Karpas-422 (cell line): ENCODE measurements around the gene MAP3K20. TPM values are rescaled to one million over a fixed set of nuclear protein-coding genes. Genes with fewer than 3 reads are reported as not detected.

Source experiments
- DNase-seq: peaks from one replicate; pipeline ENCODE4 v3.0.0-alpha.2; 2015
- H2AFZ ChIP-seq: fragments of 200-600 bp; sonication (generic); 2 replicates; pipeline ENCODE4 v1.6.1; 2014; ENCODE audit warnings: antibody characterized with exemption, low read length, mixed read lengths
- H3K27ac ChIP-seq: fragments of 200-600 bp; sonication (generic); 2 replicates; pipeline ENCODE4 v1.5.1; 2014; ENCODE audit warnings: mild to moderate bottlenecking, low read length, moderate library complexity
- H3K27me3 ChIP-seq: fragments of 200-600 bp; sonication (generic); 2 replicates; pipeline ENCODE4 v1.6.1; 2014; ENCODE audit warnings: low read length, mixed read lengths
- H3K36me3 ChIP-seq: fragments of 200-600 bp; sonication (generic); 2 replicates; pipeline ENCODE4 v1.6.1; 2014; ENCODE audit warnings: low read length, mixed read lengths; ENCODE audit not compliant: insufficient read depth
- H3K4me1 ChIP-seq: fragments of 200-600 bp; sonication (generic); 2 replicates; pipeline ENCODE4 v1.6.1; 2014; ENCODE audit warnings: mild to moderate bottlenecking, low read length, mixed read lengths
- H3K4me2 ChIP-seq: fragments of 200-600 bp; sonication (generic); 2 replicates; pipeline ENCODE4 v1.6.1; 2014; ENCODE audit warnings: low read length, low read depth, mild to moderate bottlenecking; ENCODE audit not compliant: poor library complexity, severe bottlenecking
- H3K4me3 ChIP-seq: fragments of 200-600 bp; sonication (generic); 2 replicates; pipeline ENCODE4 v1.5.1; 2014; ENCODE audit warnings: mild to moderate bottlenecking, antibody characterized with exemption, low read length, mixed read lengths
- H3K79me2 ChIP-seq: fragments of 200-600 bp; sonication (generic); 2 replicates; pipeline ENCODE4 v1.6.1; 2014; ENCODE audit warnings: mild to moderate bottlenecking, low read length, mixed read lengths
- H3K9ac ChIP-seq: fragments of 200-600 bp; sonication (generic); 2 replicates; pipeline ENCODE4 v1.6.0; 2014; ENCODE audit warnings: low read length
- H3K9me2 ChIP-seq: fragments of 200-600 bp; sonication (generic), shearing (Covaris generic); replicated peaks from 2 replicates; pipeline ENCODE4 v1.6.0; 2014; ENCODE audit warnings: mild to moderate bottlenecking, low read length, moderate library complexity; ENCODE audit not compliant: insufficient read depth
- H3K9me3 ChIP-seq: fragments of 300-700, 200-600 bp; sonication (generic); 2 replicates; pipeline ENCODE4 v1.6.1; 2014; ENCODE audit warnings: low read length, mixed read lengths
- H4K20me1 ChIP-seq: fragments of 200-600 bp; sonication (generic); 2 replicates; pipeline ENCODE4 v1.6.1; 2014; ENCODE audit warnings: mild to moderate bottlenecking, antibody characterized with exemption, low read length, low read depth; ENCODE audit not compliant: insufficient read depth
- total RNA-seq: library from RNA; depleted of rRNA; stranded (reverse); fragments of >200 nt; shearing (Covaris generic); gene quantifications from 2 replicates; pipeline ENCODE4 v1.2.3, GENCODE V29; 2014; ENCODE audit warnings: low replicate concordance

Gene MAP3K20
- total RNA-seq, 1 experiment from 2014 or later, result 0.34 TPM

- Histone ChIP-seq H3K9me3 (no peaks in the 10 kb centered on the region), H3K4me1 (no peaks in the 10 kb centered on the region), H4K20me1 (no peaks in the 10 kb centered on the region), H2AFZ (no peak overlapping the region), H3K4me2 (no peak overlapping the region), H3K79me2 (no peaks in the 10 kb centered on the region), H3K36me3 (no peaks in the 10 kb centered on the region), H3K9me2 (no peaks in the 10 kb centered on the region), H3K4me3 (no peak overlapping the region), H3K9ac (no peak overlapping the region), H3K27me3 (no peaks in the 10 kb centered on the region), H3K27ac (no peak overlapping the region)
- DNase-seq, result no peak
Measured at GRCh38 chr2:173231465-173231864, 155.8 kb downstream of the MAP3K20 start.

DNA sequence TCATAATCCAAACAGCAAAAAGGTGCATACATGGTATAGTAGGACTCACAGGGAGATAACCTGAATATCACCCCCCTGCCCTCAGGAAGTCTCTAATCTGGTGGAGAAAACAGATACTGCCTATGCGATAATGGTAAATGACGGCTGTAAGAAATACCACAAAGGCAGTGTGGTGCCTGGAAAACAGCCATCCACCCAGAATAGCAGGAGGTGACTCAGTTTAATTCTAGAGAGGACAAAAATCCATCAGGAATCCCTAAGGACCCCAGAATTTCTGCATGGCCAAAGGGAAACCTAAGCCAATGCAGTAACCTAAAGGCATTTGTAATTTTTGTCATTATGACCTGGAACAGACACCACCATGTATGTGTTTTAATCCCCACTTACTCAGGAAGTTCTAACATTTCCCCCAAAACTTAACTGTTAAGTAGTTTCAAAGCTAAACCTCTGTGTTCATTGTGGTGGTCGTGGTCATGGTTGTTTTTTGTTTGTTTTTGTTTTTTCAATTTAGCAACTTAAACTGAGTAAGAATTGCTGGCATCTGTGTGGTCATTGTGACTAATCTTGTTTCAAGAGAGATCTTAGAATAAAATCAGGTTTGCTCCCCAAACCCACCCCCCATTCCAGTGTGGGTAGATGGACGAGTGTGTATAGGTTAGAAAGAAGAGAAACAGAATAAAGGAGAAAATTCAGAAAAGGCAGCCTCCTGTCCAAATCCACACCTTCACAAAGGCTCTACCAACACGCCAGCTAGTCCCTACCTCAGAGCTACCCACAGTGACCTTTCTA is 157.5 kb downstream of the MAP3K20 start:
- Histone ChIP-seq H3K4me1 (no peaks in the 10 kb centered on the region), H3K27ac (no peak overlapping the region), H3K79me2 (no peaks in the 10 kb centered on the region), H2AFZ (no peak overlapping the region), H3K4me2 (no peak overlapping the region), H3K27me3 (no peaks in the 10 kb centered on the region), H3K9me2 (no peaks in the 10 kb centered on the region), H3K4me3 (no peak overlapping the region), H3K9me3 (no peaks in the 10 kb centered on the region), H3K9ac (no peak overlapping the region), H3K36me3 (no peaks in the 10 kb centered on the region), H4K20me1 (no peaks in the 10 kb centered on the region)
- no peak for DNase-seq

- no peak for DNase-seq
- Histone ChIP-seq H4K20me1 (no peaks in the 10 kb centered on the region), H3K79me2 (no peaks in the 10 kb centered on the region), H3K36me3 (no peaks in the 10 kb centered on the region), H3K27me3 (no peaks in the 10 kb centered on the region), H3K27ac (no peak overlapping the region), H3K4me2 (no peak overlapping the region), H3K4me1 (no peaks in the 10 kb centered on the region), H3K4me3 (no peak overlapping the region), H3K9ac (no peak overlapping the region), H2AFZ (no peak overlapping the region), H3K9me2 (no peaks in the 10 kb centered on the region), H3K9me3 (no peaks in the 10 kb centered on the region)
Measured at GRCh38 chr2:173235947-173236803, 160.5 kb downstream of the MAP3K20 start.

DNA sequence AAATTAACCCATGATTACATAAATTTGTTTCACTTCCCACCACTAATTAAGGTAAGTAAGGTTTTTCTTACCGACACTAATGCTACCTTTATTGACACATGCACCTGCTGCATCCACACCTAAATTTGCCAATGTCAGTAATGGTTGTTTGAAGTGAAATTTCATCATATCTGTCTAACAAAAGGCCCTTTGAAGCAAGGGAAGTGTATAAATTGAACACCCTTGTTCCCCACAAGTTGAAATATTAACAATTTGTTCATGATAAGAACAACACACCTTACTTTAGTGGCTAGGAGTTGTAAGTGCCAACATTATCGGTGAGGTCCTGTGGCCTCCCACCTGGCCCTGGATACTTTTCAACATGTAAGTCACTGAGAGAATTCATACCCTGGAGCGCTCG is 162.7 kb downstream of the MAP3K20 start:
- no peak overlapping the region for H2AFZ ChIP-seq

DNA sequence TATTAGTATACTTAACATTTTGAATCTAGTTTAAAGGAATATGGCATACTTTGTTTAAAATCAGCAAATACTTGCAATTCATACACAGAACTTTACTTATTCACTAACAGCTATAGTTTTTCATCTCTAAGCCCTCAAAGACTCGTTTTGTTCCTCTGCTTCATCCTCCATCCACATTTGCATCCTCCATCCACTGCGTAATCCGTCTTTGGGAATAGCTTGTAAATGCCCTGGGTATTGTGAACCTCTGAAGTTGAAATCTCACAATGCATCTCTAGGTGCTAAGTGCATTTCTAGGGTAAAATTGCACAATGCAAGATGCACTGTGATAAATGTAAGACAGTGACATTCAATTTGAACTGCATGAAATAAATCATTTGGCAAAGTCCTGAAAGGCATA is 163.2 kb downstream of the MAP3K20 start:
- DNase-seq, result no peak
- H3K27ac ChIP-seq, result no peak overlapping the region
- no peaks in the 10 kb centered on the region for H3K9me3 ChIP-seq
- no peak overlapping the region for H3K4me3 ChIP-seq
- H3K9ac ChIP-seq, result no peak overlapping the region
- no peak overlapping the region for H3K4me2 ChIP-seq
- H2AFZ ChIP-seq, result no peak overlapping the region
- H3K27me3 ChIP-seq, result no peaks in the 10 kb centered on the region
- no peaks in the 10 kb centered on the region for H4K20me1 ChIP-seq
- H3K9me2 ChIP-seq, result no peaks in the 10 kb centered on the region
- H3K36me3 ChIP-seq, result no peaks in the 10 kb centered on the region
- no peaks in the 10 kb centered on the region for H3K4me1 ChIP-seq
- no peaks in the 10 kb centered on the region for H3K79me2 ChIP-seq

More for the DNA sequence above, 162.7 kb downstream of the MAP3K20 start:
- Histone ChIP-seq H4K20me1 (no peaks in the 10 kb centered on the region), H3K36me3 (no peaks in the 10 kb centered on the region), H3K4me2 (no peak overlapping the region), H3K9me3 (no peaks in the 10 kb centered on the region), H3K9me2 (no peaks in the 10 kb centered on the region), H3K27me3 (no peaks in the 10 kb centered on the region), H3K4me3 (no peak overlapping the region), H3K79me2 (no peaks in the 10 kb centered on the region), H3K4me1 (no peaks in the 10 kb centered on the region), H3K9ac (no peak overlapping the region), H3K27ac (no peak overlapping the region)
- no peak for DNase-seq

DNA sequence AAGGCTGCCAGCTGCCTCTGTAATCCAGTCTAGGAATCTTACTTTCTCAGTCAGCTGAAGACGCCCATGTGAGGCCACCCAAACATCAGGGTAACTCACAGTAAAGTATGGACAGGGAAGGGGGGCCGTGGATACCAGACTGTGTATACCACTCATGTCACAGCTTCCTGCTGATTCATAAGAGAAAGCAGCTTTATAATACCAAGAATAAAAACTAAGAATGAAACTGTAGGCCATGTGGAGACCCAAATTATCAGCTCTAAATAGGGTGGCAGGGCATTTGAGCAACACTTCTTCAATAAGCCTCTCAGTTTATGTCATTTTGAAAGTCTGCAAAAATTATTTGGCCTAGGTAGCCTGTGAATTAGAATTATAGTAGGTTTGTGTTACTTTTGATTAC is 164.0 kb downstream of the MAP3K20 start:
- Histone ChIP-seq H3K27ac (no peak overlapping the region), H3K4me3 (no peak overlapping the region), H4K20me1 (no peaks in the 10 kb centered on the region), H2AFZ (no peak overlapping the region), H3K9me3 (no peaks in the 10 kb centered on the region), H3K9ac (no peak overlapping the region), H3K9me2 (no peaks in the 10 kb centered on the region), H3K36me3 (no peaks in the 10 kb centered on the region), H3K27me3 (no peaks in the 10 kb centered on the region), H3K4me2 (no peak overlapping the region), H3K4me1 (no peaks in the 10 kb centered on the region), H3K79me2 (no peaks in the 10 kb centered on the region)
- no peak for DNase-seq

- H4K20me1 ChIP-seq, result no peaks in the 10 kb centered on the region
- H3K27me3 ChIP-seq, result no peaks in the 10 kb centered on the region
- H3K9ac ChIP-seq, result no peak overlapping the region
- no peak overlapping the region for H3K4me2 ChIP-seq
- H3K4me3 ChIP-seq, result no peak overlapping the region
- no peak overlapping the region for H3K27ac ChIP-seq
- no peak for DNase-seq
- no peaks in the 10 kb centered on the region for H3K36me3 ChIP-seq
- no peaks in the 10 kb centered on the region for H3K79me2 ChIP-seq
- no peaks in the 10 kb centered on the region for H3K4me1 ChIP-seq
- H3K9me2 ChIP-seq, result no peaks in the 10 kb centered on the region
- no peaks in the 10 kb centered on the region for H3K9me3 ChIP-seq
- H2AFZ ChIP-seq, result no peak overlapping the region
Measured at GRCh38 chr2:173240083-173240482, 164.4 kb downstream of the MAP3K20 start.

- Histone ChIP-seq H3K4me1 (no peaks in the 10 kb centered on the region), H3K4me2 (no peak overlapping the region), H2AFZ (no peak overlapping the region), H3K4me3 (no peak overlapping the region), H3K9me2 (no peaks in the 10 kb centered on the region), H3K27ac (no peak overlapping the region), H3K36me3 (no peaks in the 10 kb centered on the region), H3K27me3 (no peaks in the 10 kb centered on the region), H3K9me3 (no peaks in the 10 kb centered on the region), H4K20me1 (no peaks in the 10 kb centered on the region), H3K79me2 (no peaks in the 10 kb centered on the region), H3K9ac (no peak overlapping the region)
- no peak for DNase-seq
Measured at GRCh38 chr2:173241643-173242042, 166.0 kb downstream of the MAP3K20 start.
